Measurements from ENCODE around the gene EXD3. TPM values are rescaled to one million over a fixed set of nuclear protein-coding genes. Genes with fewer than 3 reads are reported as not detected.

The EXD3 gene
- total RNA-seq, 2 experiments from 2014 or later, result 8.1 to 9.0 TPM

DNA sequence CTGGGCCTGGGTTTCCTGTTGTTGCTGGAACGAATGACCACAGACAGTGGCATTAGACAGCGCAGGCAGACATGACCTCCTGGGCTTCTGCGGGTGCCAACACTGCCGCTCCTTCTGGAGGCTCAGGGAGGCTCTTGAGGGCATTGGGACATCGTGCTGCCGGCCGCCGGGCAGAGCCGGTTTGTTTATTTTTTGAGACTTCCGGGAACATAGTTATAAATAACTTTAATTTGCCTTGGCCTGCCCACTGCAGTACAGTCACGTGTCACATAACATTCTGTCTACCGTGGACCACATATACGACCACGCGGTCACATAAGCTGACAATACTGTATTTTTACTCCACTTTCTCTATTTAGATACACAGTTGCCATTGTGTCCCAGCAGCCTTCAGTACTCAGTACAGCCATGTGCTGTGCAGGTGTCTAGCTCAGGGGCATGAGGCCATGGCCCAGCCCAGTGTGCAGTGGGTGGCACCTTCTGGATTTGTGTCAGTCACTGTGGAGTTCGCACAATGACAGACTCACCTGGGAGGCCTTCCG is 153.7 kb downstream of the EXD3 start:
- Mint-ChIP-seq H3K4me3 (no peak overlapping the region), H3K27me3 (no peaks in the 10 kb centered on the region), H3K9me3 (no peaks in the 10 kb centered on the region), H3K27ac (no peak overlapping the region), H3K4me1 (ENCODE audit: low read depth) (peaks cover 8% of the 10 kb centered on the region), H3K36me3 (ENCODE audit: low read depth) (peaks cover 34% of the 10 kb centered on the region)
- TF ChIP-seq, protein P1, sequence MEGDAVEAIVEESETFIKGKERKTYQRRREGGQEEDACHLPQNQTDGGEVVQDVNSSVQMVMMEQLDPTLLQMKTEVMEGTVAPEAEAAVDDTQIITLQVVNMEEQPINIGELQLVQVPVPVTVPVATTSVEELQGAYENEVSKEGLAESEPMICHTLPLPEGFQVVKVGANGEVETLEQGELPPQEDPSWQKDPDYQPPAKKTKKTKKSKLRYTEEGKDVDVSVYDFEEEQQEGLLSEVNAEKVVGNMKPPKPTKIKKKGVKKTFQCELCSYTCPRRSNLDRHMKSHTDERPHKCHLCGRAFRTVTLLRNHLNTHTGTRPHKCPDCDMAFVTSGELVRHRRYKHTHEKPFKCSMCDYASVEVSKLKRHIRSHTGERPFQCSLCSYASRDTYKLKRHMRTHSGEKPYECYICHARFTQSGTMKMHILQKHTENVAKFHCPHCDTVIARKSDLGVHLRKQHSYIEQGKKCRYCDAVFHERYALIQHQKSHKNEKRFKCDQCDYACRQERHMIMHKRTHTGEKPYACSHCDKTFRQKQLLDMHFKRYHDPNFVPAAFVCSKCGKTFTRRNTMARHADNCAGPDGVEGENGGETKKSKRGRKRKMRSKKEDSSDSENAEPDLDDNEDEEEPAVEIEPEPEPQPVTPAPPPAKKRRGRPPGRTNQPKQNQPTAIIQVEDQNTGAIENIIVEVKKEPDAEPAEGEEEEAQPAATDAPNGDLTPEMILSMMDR (IDR thresholded peaks at IDR 0.05), result no peak
- ChIA-PET CTCF (interaction anchor here (1.3 kb wide), 1 partner anchor 17 kb away, joined by 3 read pairs; no protein-coding TSS in a partner anchor), POLR2A (interaction anchor here (0.6 kb wide), 1 partner anchor 27 kb away, joined by 3 read pairs; no protein-coding TSS in a partner anchor)
- DNase-seq (no peak), ATAC-seq (no peak)
- intact Hi-C loops (cut with micrococcal nuclease), result no loop called here

DNA sequence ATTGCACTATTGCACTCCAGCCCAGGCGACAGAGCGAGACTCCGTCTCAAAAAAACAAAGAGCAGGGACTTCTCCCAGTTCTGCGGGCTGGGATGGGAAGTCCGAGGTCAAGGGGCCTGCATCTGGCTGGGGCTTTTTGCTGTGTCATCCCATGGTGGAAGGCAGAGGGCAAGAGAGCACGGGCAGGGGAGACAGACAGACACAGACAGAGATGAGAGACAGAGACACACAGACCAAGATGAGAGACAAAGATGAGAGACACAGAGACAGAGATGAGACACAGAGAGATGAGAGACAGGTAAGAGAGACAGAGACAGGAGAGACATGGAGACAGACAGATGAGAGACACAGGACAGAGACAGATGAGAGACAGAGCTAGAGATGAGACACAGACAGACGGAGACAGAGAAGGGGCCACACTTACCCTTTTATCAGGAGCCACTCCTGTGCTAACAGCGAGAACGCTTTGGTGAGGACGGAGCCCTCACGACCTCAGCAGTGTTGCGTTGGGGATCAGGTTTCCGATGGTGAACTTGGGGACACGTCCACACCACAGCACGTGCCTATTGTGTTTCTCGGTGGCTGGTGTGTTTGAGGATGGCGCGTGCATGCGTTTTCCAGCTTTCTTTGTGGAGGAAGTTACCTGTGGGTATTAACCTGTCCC is 154.3 kb downstream of the EXD3 start:
- H3K27me3 Mint-ChIP-seq, result no peaks in the 10 kb centered on the region
- H3K27ac Mint-ChIP-seq, result no peak overlapping the region
- TF ChIP-seq, protein P1 (IDR thresholded peaks at IDR 0.05), result no peak
- H3K9me3 Mint-ChIP-seq, result no peaks in the 10 kb centered on the region
- peaks cover 8% of the 10 kb centered on the region for H3K4me1 Mint-ChIP-seq (ENCODE audit: low read depth)
- POLR2A ChIA-PET, result interaction anchor here (0.6 kb wide), 1 partner anchor 26 kb away, joined by 3 read pairs; no protein-coding TSS in a partner anchor
- H3K4me3 Mint-ChIP-seq, result no peak overlapping the region
- intact Hi-C loops (cut with micrococcal nuclease), result no loop called here
- DNase-seq, result no peak
- peaks cover 38% of the 10 kb centered on the region for H3K36me3 Mint-ChIP-seq (ENCODE audit: low read depth)
- CTCF ChIA-PET, result no interaction called here
- no peak for ATAC-seq

DNA sequence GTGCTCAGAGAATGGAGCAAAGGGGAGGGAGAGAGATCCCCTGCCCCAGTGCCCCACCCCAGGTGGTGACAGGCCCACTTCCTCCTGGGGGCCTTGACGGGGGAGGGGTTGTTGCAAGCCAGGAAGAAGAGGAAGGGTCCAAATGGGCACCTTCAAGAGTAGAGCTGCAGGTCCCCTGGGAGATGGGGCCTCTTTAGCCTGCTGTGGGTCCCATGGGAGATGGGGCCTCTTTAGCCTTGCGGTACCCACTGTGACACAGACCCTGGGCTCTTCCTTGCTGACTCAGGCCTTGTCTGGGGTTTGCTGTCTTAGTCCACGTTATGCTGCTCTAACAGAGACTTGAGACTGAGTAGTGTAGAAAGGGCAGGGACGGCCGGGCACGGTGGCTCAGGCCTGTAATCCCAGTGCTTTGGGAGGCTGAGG is 155.0 kb downstream of the EXD3 start:
- POLR2A ChIA-PET, result no interaction called here
- CTCF ChIA-PET, result interaction anchor here (1.0 kb wide), 1 partner anchor 31 kb away, joined by 3 read pairs; no protein-coding TSS in a partner anchor
- intact Hi-C loops (cut with micrococcal nuclease), result no loop called here

DNA sequence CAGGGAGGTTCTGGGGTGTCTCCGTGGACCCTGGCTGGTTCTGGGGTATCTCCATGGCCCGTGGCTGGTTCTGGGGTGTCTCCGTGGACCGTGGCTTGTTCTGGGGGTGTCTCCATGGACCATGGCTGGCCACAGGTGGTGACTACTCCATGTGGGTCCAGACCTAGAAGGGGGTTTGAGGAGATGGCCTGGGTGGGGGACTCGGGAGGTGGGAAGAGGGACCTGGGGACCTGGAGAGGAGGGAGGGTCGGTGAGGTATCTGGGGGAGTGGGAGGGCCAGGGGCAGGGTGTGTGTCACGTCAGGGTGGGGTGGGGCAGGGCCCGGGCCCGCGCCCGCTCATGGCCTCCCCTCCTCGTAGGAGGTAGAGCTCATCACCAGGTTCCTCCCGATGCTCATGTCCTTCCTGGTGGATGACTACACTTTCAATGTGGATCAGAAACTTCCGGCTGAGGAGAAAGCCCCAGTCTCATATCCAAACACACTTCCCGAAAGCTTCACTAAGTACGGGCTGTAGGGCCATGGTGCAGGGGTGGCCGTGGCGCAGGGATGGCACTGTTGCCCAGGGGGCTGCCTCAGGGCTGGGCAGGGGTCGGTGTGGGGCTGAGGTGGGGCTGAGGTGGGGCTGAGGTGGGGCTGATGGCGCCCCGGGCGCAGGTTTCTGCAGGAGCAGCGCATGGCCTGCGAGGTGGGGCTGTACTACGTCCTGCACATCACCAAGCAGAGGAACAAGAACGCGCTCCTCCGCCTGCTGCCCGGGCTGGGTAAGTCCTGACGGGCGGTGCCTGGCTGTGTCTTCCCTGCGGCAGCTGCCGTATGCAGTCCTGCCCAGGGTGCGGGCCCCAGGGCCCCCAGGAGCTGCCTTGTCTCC is 156.1 kb downstream of the EXD3 start:
- intact Hi-C loops (cut with micrococcal nuclease), result no loop called here
- ATAC-seq, result no peak
- H3K4me3 Mint-ChIP-seq, result no peak overlapping the region
- H3K27me3 Mint-ChIP-seq, result no peaks in the 10 kb centered on the region
- DNase-seq, result no peak
- ChIA-PET CTCF (interaction anchor here (1.0 kb wide), 1 partner anchor 30 kb away, joined by 3 read pairs; no protein-coding TSS in a partner anchor), POLR2A (interaction anchor here (1.8 kb wide), 1 partner anchor 11 kb away, joined by 5 read pairs; the partner anchor contains the start of gene TOR4A)
- TF ChIP-seq, protein P1 (IDR thresholded peaks at IDR 0.05), result no peak
- no peaks in the 10 kb centered on the region for H3K9me3 Mint-ChIP-seq
- no peak overlapping the region for H3K27ac Mint-ChIP-seq
- H3K4me1 Mint-ChIP-seq (ENCODE audit: low read depth), result peaks cover 8% of the 10 kb centered on the region
- H3K36me3 Mint-ChIP-seq (ENCODE audit: low read depth), result peaks cover 38% of the 10 kb centered on the region

More for the DNA sequence above, 155.0 kb downstream of the EXD3 start:
- H3K4me3 Mint-ChIP-seq, result no peak overlapping the region
- no peak overlapping the region for H3K27ac Mint-ChIP-seq
- no peak for ATAC-seq
- TF ChIP-seq, protein P1 (IDR thresholded peaks at IDR 0.05), result no peak
- H3K36me3 Mint-ChIP-seq (ENCODE audit: low read depth), result peaks cover 37% of the 10 kb centered on the region
- H3K27me3 Mint-ChIP-seq, result no peaks in the 10 kb centered on the region
- DNase-seq, result no peak
- H3K4me1 Mint-ChIP-seq (ENCODE audit: low read depth), result peaks cover 8% of the 10 kb centered on the region
- no peaks in the 10 kb centered on the region for H3K9me3 Mint-ChIP-seq
